H9 (cell line): Measurements from ENCODE around the gene HCN4. TPM values are rescaled to one million over a fixed set of nuclear protein-coding genes. Genes with fewer than 3 reads are reported as not detected.

ENCODE experiments used
- DNase-seq: peaks from one replicate; pipeline ENCODE4 v3.0.0-alpha.2; 2017
- H2AFZ ChIP-seq: one replicate; pipeline ENCODE4 v1.6.1; 2013; ENCODE audit warnings: mild to moderate bottlenecking, low read length, control low read depth, moderate library complexity
- H2AK5ac ChIP-seq: 2 replicates; pipeline ENCODE4 v1.6.1; 2013; ENCODE audit warnings: low read length, control low read depth, mixed read lengths; ENCODE audit not compliant: insufficient read length
- H2BK120ac ChIP-seq: one replicate; pipeline ENCODE4 v1.6.1; 2013; ENCODE audit warnings: low read depth, mild to moderate bottlenecking, low read length, control low read depth, inconsistent platforms; ENCODE audit not compliant: poor library complexity, severe bottlenecking
- H2BK12ac ChIP-seq: 2 replicates; pipeline ENCODE4 v1.6.1; 2013; ENCODE audit warnings: low read length, control low read depth, mixed read lengths, low read depth; ENCODE audit not compliant: insufficient read length
- H2BK15ac ChIP-seq: 2 replicates; pipeline ENCODE4 v1.6.1; 2013; ENCODE audit warnings: low read depth, low read length, control low read depth
- H2BK20ac ChIP-seq: one replicate; pipeline ENCODE4 v1.6.1; 2013; ENCODE audit warnings: low read depth, mild to moderate bottlenecking, low read length, control low read depth, inconsistent platforms; ENCODE audit not compliant: poor library complexity, severe bottlenecking
- H2BK5ac ChIP-seq: 2 replicates; pipeline ENCODE4 v1.6.1; 2013; ENCODE audit warnings: low read length, control low read depth, mixed read lengths; ENCODE audit not compliant: insufficient read length
- H3K14ac ChIP-seq: 2 replicates; pipeline ENCODE4 v1.6.1; 2013; ENCODE audit warnings: low read length, control low read depth; ENCODE audit not compliant: insufficient read depth
- H3K18ac ChIP-seq: 2 replicates; pipeline ENCODE4 v1.6.1; 2013; ENCODE audit warnings: low read depth, mild to moderate bottlenecking, mixed read lengths, low read length, control low read depth; ENCODE audit not compliant: insufficient read length
- H3K23ac ChIP-seq: 2 replicates; pipeline ENCODE4 v1.6.1; 2013; ENCODE audit warnings: low read length, control low read depth, mixed read lengths, low read depth; ENCODE audit not compliant: insufficient read length
- H3K23me2 ChIP-seq: 2 replicates; pipeline ENCODE4 v1.6.1; 2013; ENCODE audit warnings: low read depth, mild to moderate bottlenecking, mixed read lengths, low read length, control low read depth; ENCODE audit not compliant: insufficient read length, poor library complexity, severe bottlenecking
- H3K27ac ChIP-seq: 2 replicates; pipeline ENCODE4 v1.5.1; 2013; ENCODE audit warnings: low read length, control low read depth, mixed read lengths, low read depth; ENCODE audit not compliant: insufficient read length
- H3K27me3 ChIP-seq: 2 replicates; pipeline ENCODE4 v1.6.1; 2013; ENCODE audit warnings: low read length, control low read depth, inconsistent platforms; ENCODE audit not compliant: insufficient read depth
- H3K4ac ChIP-seq: 2 replicates; pipeline ENCODE4 v1.6.1; 2013; ENCODE audit warnings: low read depth, mild to moderate bottlenecking, control low read depth, inconsistent platforms, low read length, moderate library complexity
- H3K4me1 ChIP-seq: 2 replicates; pipeline ENCODE4 v1.6.1; 2013; ENCODE audit warnings: low read length, control low read depth, inconsistent platforms; ENCODE audit not compliant: insufficient read depth
- H3K4me2 ChIP-seq: 2 replicates; pipeline ENCODE4 v1.6.1; 2013; ENCODE audit warnings: low read length, control low read depth, mixed read lengths; ENCODE audit not compliant: insufficient read length, insufficient read depth
- H3K56ac ChIP-seq: 2 replicates; pipeline ENCODE4 v1.6.1; 2013; ENCODE audit warnings: low read depth, mild to moderate bottlenecking, mixed read lengths, low read length, control low read depth; ENCODE audit not compliant: insufficient read length
- H3K79me1 ChIP-seq: 2 replicates; pipeline ENCODE4 v1.6.1; 2013; ENCODE audit warnings: low read depth, mild to moderate bottlenecking, moderate library complexity, low read length, control low read depth, inconsistent platforms; ENCODE audit not compliant: insufficient read depth, poor library complexity, severe bottlenecking
- H3K79me2 ChIP-seq: 2 replicates; pipeline ENCODE4 v1.6.1; 2013; ENCODE audit warnings: low read length, control low read depth, inconsistent platforms; ENCODE audit not compliant: insufficient read depth
- H3K9ac ChIP-seq: 2 replicates; pipeline ENCODE4 v1.6.1; 2013; ENCODE audit warnings: low read length, control low read depth, mixed read lengths; ENCODE audit not compliant: insufficient read length; ENCODE audit errors: extremely low read depth
- H3K9me3 ChIP-seq: one replicate; pipeline ENCODE4 v1.6.1; 2013; ENCODE audit warnings: low read depth, low read length, inconsistent platforms; ENCODE audit not compliant: control insufficient read depth
- H3T11ph ChIP-seq: one replicate; pipeline ENCODE4 v1.6.1; 2013; ENCODE audit warnings: mild to moderate bottlenecking, low read length, control low read depth, inconsistent platforms
- H4K20me1 ChIP-seq: one replicate; pipeline ENCODE4 v1.6.1; 2013; ENCODE audit not compliant: control insufficient read depth, insufficient read length, insufficient read depth
- H4K5ac ChIP-seq: 2 replicates; pipeline ENCODE4 v1.6.1; 2013; ENCODE audit warnings: low read depth, mild to moderate bottlenecking, mixed read lengths, low read length, control low read depth; ENCODE audit not compliant: insufficient read length
- H4K8ac ChIP-seq: replicated peaks from 2 replicates; pipeline ENCODE4 v1.6.1; 2013; ENCODE audit warnings: low read length, control low read depth, mixed read lengths, low read depth; ENCODE audit not compliant: insufficient read length
- H4K91ac ChIP-seq: 2 replicates; pipeline ENCODE4 v1.6.1; 2013; ENCODE audit warnings: low read depth, mild to moderate bottlenecking, moderate library complexity, mixed read lengths, low read length, control low read depth; ENCODE audit not compliant: insufficient read length
- H3K27ac Mint-ChIP-seq, 3 experiments: 2 replicates in 2 of 3; 3 replicates in 1 of 3; pipeline ENCODE4 v1.8.0; 2020 to 2021; ENCODE audit warnings: mixed read lengths in 3 of 3, mild to moderate bottlenecking in 1 of 3, moderate library complexity in 1 of 3
- H3K27me3 Mint-ChIP-seq: 2 replicates; pipeline ENCODE4 v1.8.0; 2021; ENCODE audit warnings: low read depth, mild to moderate bottlenecking, moderate library complexity, mixed read lengths
- H3K36me3 Mint-ChIP-seq, 3 experiments: 2 replicates in 2 of 3; 3 replicates in 1 of 3; pipeline ENCODE4 v1.8.0; 2020 to 2021; ENCODE audit warnings: low read depth in 3 of 3, mixed read lengths in 3 of 3; ENCODE audit not compliant: insufficient read depth in 1 of 3
- H3K4me1 Mint-ChIP-seq, 2 experiments: 2 replicates each; pipeline ENCODE4 v1.8.0; 2020; ENCODE audit warnings: mixed read lengths in 2 of 2
- H3K4me3 Mint-ChIP-seq, 2 experiments: 2 replicates in 1 of 2; 3 replicates in 1 of 2; pipeline ENCODE4 v1.8.0; 2020 to 2021; ENCODE audit warnings: mild to moderate bottlenecking in 2 of 2, mixed read lengths in 2 of 2, moderate library complexity in 1 of 2
- H3K9me3 Mint-ChIP-seq, 2 experiments: 2 replicates in 1 of 2; 3 replicates in 1 of 2; pipeline ENCODE4 v1.8.0; 2020; ENCODE audit warnings: mild to moderate bottlenecking in 2 of 2, mixed read lengths in 2 of 2, moderate library complexity in 1 of 2
- WGBS: extraction: QIAGEN DNeasy Blood & Tissue Kit; methylation state at CpG from one replicate; pipeline ENCODE4 v1.1.7; 2013; ENCODE audit warnings: missing lambda C conversion rate, low lambda C conversion rate, mixed read lengths; ENCODE audit not compliant: insufficient read length; ENCODE audit errors: extremely low coverage; 5-methylcytosine and 5-hydroxymethylcytosine counted together
- total RNA-seq: library from RNA; stranded (reverse); gene quantifications from 2 replicates; pipeline ENCODE4 v1.2.1, GENCODE V29; 2021
- TF ChIP-seq, protein P1 (sequence below): fragments of 200-600 bp; sonication (generic); conservative IDR thresholded peaks from 3 replicates; pipeline ENCODE4 v1.8.0; 2021; ENCODE audit warnings: antibody characterized with exemption, mild to moderate bottlenecking

HCN4 gene
- total RNA-seq, 1 experiment from 2014 or later: 10.5 TPM

DNA sequence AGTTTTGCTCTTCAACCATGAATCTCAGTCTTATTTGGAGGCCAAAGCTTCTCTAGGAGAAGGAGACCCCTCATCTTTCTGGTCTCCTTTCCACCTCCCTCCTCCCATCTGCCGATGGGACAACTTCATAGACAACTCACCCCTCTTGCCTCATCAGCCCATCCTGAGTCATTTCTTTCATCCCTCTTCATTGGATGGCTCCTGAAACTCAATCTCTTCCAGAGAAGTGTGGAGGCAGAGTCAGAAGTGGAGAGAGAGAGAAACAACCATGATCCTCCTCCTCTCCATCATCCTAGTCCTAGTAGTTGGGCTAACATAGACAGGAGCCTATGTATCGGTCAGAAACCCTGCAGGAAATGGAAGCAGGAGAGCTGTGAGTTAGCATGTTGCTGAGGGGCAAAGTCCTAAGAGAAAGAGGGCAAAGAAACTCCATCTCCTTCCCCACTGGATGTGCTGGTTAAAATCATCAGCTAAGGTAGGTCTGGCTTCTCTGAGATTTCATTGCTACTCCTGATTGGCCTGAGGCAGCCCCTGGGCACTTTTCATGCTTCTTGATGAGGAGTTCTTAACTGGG, 21.3 kb upstream of the HCN4 start:
- Histone ChIP-seq H3K14ac (no peak overlapping the region), H3K9me3 (no peaks in the 10 kb centered on the region), H3K56ac (no peak overlapping the region), H3K9ac (no peak overlapping the region), H4K20me1 (no peaks in the 10 kb centered on the region), H2BK20ac (no peak overlapping the region), H3T11ph (no peak overlapping the region), H3K23me2 (no peaks in the 10 kb centered on the region), H2BK5ac (no peak overlapping the region), H3K79me1 (no peaks in the 10 kb centered on the region), H4K5ac (no peak overlapping the region), H3K4me1 (peaks cover 16% of the 10 kb centered on the region; the same call in 1 of the 2 replicates), H3K4me2 (no peak overlapping the region), H4K8ac (no peak overlapping the region), H2BK15ac (no peak overlapping the region), H3K79me2 (no peaks in the 10 kb centered on the region), H2AFZ (no peak overlapping the region), H3K23ac (no peak overlapping the region), H2AK5ac (no peak overlapping the region), H2BK120ac (no peak overlapping the region), H3K27ac (no peak overlapping the region), H3K4ac (no peak overlapping the region), H4K91ac (no peak overlapping the region), H3K27me3 (no peaks in the 10 kb centered on the region), H3K18ac (no peak overlapping the region), H2BK12ac (no peak overlapping the region)
- peaks cover 12% of the 10 kb centered on the region for H3K27me3 Mint-ChIP-seq
- peaks cover 53 to 57% of the 10 kb centered on the region in 2 experiments for H3K4me1 Mint-ChIP-seq
- H3K4me3 Mint-ChIP-seq: no peak overlapping the region
- H3K36me3 Mint-ChIP-seq: no peaks in the 10 kb centered on the region
- H3K9me3 Mint-ChIP-seq: no peaks in the 10 kb centered on the region
- no CpG with 5 or more reads among the region's 2 CpGs for WGBS
- DNase-seq: no peak
- H3K27ac Mint-ChIP-seq: no peak overlapping the region; a peak in 1 of 7 replicates
- TF ChIP-seq, protein P1, sequence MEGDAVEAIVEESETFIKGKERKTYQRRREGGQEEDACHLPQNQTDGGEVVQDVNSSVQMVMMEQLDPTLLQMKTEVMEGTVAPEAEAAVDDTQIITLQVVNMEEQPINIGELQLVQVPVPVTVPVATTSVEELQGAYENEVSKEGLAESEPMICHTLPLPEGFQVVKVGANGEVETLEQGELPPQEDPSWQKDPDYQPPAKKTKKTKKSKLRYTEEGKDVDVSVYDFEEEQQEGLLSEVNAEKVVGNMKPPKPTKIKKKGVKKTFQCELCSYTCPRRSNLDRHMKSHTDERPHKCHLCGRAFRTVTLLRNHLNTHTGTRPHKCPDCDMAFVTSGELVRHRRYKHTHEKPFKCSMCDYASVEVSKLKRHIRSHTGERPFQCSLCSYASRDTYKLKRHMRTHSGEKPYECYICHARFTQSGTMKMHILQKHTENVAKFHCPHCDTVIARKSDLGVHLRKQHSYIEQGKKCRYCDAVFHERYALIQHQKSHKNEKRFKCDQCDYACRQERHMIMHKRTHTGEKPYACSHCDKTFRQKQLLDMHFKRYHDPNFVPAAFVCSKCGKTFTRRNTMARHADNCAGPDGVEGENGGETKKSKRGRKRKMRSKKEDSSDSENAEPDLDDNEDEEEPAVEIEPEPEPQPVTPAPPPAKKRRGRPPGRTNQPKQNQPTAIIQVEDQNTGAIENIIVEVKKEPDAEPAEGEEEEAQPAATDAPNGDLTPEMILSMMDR: no peak
